Measurements from ENCODE around the gene SORCS1.

DNA sequence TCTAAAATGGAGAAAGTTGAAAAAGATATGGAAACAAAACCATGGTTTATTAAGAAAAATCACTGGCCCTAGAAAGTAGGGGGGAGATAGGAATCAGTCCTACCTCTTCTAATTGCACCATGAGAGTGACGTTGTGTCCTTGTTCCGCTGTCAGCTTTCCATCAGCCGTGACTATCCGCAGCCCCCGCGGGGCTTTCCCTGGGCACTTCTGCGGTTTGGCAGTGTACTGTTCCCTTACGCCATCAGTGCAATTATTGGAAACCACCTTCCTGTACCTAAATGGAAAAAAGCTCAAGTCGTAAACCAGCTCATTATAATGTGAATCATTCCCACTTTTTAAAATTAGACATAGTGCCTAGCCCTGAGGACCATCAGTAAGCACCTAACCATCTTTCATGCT, 512.2 kb downstream of the SORCS1 start:
- no peak for TF ChIP-seq ELF4 (IDR thresholded peaks at IDR 0.05)
- TF ChIP-seq SUZ12 (IDR thresholded peaks at IDR 0.05) = no peak
- TF ChIP-seq SP1 (IDR thresholded peaks at IDR 0.05) = no peak
- no peak for TF ChIP-seq ARNT (IDR thresholded peaks at IDR 0.05)
- no peak for TF ChIP-seq ZNF384 (IDR thresholded peaks at IDR 0.05)
- TF ChIP-seq BHLHE40 (IDR thresholded peaks at IDR 0.05; ENCODE audit: borderline replicate concordance) = no peak

Measured in HEK293T (cell line).